Ecto neural progenitor cell (in vitro differentiated cells): ENCODE results near the gene SCYL1.

Source experiments
- DNase-seq: peaks from one replicate; pipeline ENCODE4 v3.0.0-alpha.2; 2018; ENCODE audit warnings: low spot score

Gene SCYL1

DNA sequence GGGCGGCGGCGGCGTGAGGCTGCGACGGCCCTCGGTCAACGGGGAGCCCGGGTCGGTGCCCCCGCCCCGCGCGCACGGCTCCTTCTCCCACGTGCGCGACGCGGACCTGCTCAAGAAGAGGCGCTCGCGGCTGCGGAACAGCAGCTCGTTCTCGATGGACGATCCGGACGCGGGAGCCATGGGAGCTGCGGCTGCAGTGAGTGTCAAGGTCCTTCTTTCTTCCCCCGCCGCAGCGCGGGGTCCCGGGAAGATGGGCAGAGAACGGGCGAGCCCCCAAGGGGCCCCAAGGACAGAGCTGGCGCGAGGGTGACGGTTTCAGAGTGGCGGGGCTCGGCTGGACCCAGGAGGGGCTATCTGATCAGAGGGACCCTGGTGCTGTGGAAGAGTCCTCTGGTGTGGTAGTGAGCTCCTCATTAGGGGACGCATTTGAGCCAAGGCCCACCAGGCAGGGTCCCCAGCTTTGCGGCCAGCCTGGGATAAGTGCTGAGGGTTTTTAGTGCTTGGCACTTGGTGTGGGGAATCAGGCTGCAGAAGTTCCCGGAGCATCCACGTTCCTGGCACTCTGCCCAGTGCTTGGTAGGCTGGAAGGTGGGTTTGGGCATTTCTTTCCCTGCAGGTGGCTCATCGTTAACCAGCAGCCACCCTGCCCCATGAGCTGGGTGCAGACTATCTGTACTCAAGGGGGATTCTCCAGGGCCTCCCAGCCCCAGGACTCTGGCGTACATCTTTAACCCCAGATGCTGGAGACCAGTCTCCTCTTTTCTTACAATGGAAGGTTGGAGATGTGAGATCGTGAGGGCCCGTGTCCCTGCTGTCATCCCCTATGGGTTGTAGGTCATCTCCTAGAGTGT lies 60.7 kb downstream of the SCYL1 start:
- no peak for DNase-seq

DNA sequence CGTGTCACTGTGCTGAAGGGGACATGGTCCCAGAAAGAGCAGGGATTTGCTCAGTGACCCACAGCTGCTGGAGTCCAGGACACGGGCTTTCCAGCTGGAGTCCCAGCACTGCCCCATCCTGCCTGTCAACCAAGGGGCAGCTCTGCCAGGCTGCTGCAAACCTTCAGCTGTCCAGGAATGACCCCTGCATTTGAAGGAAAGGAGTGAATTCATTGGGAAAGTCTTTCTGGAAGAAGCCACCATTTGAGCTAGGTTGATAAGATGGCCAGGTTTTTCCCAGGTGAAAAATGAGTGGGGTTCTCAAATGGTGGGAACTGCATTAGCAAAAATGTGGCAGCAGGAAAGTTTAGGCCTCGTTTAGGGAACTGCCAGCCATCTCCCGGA lies 61.4 kb downstream of the SCYL1 start:
- no peak for DNase-seq

DNA sequence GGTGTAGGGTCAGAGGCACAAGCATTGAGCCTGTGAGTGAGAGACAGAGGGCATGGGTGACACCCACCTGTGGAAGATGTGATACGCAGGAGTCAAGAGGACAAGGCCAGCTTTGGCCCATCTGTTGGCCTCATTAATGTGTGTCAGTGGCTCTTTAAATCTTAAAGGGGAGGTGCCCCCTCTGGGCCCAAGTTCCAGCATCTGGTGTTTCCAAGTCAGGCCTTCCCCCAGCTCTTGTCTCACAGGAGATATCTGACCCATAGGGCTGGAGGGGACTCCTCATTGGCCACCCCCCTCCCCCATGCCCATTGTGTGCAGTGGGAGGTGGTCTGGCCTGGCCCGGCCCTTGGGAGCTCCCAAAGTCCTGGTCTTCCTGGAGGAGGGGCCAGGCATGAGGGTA lies 61.8 kb downstream of the SCYL1 start:
- DNase-seq: peak; percentile 77
